IMR-90 (cell line): Measurements from ENCODE around the gene AKAP6.

Experiments
- CEBPB ChIP-seq: IDR thresholded peaks from 2 replicates; pipeline ENCODE4 v1.6.1; 2012; ENCODE audit warnings: low read depth, low read length, improper control_type of control experiment
- CTCF ChIP-seq: conservative IDR thresholded peaks from 2 replicates; pipeline ENCODE4 v1.5.1; 2012; ENCODE audit warnings: mild to moderate bottlenecking, low read depth, low read length, improper control_type of control experiment
- MAZ ChIP-seq: IDR thresholded peaks from 2 replicates; pipeline ENCODE4 v1.6.1; 2012; ENCODE audit warnings: low read depth, mild to moderate bottlenecking, low read length, improper control_type of control experiment, moderate library complexity, borderline replicate concordance
- POLR2A ChIP-seq: IDR thresholded peaks from 2 replicates; pipeline ENCODE4 v1.6.1; 2012; ENCODE audit warnings: mild to moderate bottlenecking, low read depth, low read length

DNA sequence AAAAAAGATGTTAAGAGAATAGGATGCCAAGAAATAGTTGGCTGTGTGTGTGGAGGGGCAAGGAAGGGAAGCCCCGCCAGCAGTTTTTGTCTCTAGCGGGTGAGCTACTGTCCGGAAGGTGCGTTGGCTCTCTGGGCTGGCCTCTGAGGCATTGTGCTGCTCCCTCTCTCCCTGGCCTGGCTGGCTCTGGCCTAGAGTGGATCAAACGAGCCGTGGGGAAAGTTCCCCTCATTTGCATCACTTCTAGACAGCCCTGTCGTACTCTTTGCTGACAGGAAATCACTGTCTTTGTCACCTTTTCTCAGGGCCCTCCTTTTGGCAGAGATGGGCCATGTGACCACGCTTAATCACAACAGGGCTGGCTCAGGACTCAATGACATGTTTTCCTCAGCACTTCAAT lies 373.5 kb downstream of the AKAP6 start:
- TF ChIP-seq POLR2A (no peak), MAZ (no peak), CTCF (no peak), CEBPB (no peak)
